ENCODE data around the gene RPL18.

- TF ChIP-seq, protein P1, sequence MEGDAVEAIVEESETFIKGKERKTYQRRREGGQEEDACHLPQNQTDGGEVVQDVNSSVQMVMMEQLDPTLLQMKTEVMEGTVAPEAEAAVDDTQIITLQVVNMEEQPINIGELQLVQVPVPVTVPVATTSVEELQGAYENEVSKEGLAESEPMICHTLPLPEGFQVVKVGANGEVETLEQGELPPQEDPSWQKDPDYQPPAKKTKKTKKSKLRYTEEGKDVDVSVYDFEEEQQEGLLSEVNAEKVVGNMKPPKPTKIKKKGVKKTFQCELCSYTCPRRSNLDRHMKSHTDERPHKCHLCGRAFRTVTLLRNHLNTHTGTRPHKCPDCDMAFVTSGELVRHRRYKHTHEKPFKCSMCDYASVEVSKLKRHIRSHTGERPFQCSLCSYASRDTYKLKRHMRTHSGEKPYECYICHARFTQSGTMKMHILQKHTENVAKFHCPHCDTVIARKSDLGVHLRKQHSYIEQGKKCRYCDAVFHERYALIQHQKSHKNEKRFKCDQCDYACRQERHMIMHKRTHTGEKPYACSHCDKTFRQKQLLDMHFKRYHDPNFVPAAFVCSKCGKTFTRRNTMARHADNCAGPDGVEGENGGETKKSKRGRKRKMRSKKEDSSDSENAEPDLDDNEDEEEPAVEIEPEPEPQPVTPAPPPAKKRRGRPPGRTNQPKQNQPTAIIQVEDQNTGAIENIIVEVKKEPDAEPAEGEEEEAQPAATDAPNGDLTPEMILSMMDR (conservative IDR thresholded peaks at IDR 0.05; ENCODE audit: low read depth, low read length) = no peak
- TF ChIP-seq EZH2 (IDR thresholded peaks at IDR 0.05; ENCODE audit: borderline replicate concordance, low read depth, low read length, poor library complexity, severe bottlenecking) = no peak
These were observed 49.8 kb upstream of the RPL18 start for GRCh38 chr19:48668761-48669160.
